MM.1S (cell line): ENCODE data around the gene DEDD2.

Experiments
- CTCF ChIP-seq: fragments of 300-600 bp; sonication (generic); IDR thresholded peaks from 2 replicates; pipeline ENCODE4 v1.5.1; 2016; ENCODE audit warnings: antibody characterized with exemption, low read length, mixed read lengths
- EZH2 ChIP-seq: fragments of 300-600 bp; sonication (generic); optimal IDR thresholded peaks from 2 replicates; pipeline ENCODE3; 2017; ENCODE audit warnings: low read depth, mild to moderate bottlenecking, antibody characterized with exemption, low read length, mixed read lengths

- TF ChIP-seq EZH2 = no peak
- no peak for TF ChIP-seq CTCF
These were observed 42.3 kb downstream of the DEDD2 start for GRCh38 chr19:42174958-42175734.
